ENCODE measurements around the gene ERICH3. TPM values are rescaled to one million over a fixed set of nuclear protein-coding genes. Genes with fewer than 3 reads are reported as not detected.

ERICH3 gene
- total RNA-seq, 1 donor from 2014 or later = 0.11 TPM

DNA sequence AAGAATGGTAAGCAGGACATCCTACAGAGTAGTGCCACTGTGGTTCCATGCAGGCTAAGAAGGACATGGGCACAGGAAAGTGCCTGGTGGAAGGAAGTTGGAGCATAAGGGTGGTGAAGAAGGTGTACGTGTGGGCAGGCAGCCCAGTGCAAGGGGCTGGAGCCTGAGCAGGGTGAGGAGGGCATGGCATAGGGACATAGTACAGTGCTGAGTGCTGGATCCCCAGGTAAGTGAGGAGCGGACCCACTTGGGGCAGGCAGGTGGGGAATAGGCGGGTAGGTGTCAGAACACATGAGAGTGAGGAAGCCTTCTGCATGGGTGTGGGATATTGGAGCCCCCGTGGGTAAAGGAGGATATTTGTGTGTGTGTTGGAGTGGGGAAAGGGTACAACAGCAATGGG is 145.5 kb downstream of the ERICH3 start:
- no peak for DNase-seq (ENCODE audit: low spot score)
- intact Hi-C loops (cut with DNase I) = no loop called here

DNA sequence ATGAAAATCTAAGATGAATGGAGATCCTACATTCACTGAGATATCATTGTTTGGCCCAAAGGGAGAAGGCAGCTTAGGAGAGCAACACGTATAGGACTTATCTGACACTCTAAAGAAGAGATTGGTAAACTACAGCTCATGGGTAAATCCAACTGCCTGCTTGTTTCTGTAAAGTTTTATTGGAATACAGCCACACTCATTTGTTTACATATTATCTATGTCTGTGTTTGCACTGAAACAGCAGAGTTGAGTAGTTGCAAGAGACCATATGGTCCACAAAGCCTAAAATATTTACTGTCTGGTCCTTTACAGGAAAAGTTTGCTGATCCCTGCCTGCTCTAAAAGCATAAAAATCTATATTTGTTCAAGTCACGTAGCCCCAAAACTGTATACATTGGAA is 146.9 kb downstream of the ERICH3 start:
- intact Hi-C loops (cut with DNase I) = no loop called here
- no peak for DNase-seq (ENCODE audit: low spot score)

DNA sequence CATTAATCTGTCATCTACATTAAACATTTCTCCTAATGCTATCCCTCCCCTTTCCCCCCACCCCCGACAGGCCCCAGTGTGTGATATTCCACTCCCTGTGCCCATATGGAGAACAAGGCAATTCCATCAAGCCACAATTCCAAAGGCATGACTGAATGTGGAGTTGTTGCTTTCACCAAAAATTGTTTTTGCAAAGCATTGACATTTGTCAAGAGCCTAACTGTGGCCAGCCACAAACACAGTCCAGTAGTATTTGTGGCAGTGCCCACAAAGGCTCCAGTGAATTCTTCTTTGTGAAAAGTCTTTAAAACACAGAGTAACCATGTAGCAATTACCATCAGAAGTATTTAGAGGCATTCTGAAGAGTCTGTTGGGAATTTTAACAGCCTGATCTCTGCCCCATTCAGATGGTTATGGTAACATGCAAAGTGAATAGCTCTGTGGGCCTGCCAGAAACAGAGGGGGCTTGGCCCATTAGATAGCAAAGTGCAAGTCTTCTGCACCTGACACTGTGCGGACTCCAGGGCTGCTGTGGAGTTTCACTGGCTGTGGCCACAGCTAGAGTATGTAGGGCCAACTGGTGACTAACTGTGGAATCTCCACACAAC is 149.6 kb downstream of the ERICH3 start:
- intact Hi-C loops (cut with DNase I) = no loop called here
- DNase-seq (ENCODE audit: low spot score) = no peak

DNA sequence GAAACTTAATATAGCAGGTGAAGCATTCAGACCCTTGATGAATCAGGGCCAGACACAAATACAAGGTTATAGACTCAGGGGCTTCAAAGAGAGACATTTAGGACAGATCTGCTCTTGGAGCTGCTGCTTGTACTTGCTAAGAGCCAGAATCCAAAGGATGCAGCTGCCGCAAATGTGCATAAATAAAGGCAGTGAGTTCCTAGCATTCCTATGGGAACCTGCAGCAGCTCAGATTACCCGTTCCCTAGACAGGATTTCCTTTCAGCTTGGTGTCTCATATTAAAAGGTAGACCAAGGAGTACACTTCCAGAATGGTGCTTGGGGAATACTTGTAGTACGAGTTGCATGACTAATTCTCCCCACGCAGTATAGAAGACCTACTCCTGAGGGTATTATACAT is 151.4 kb downstream of the ERICH3 start:
- DNase-seq (ENCODE audit: low spot score) = no peak
- intact Hi-C loops (cut with DNase I) = no loop called here

Other genes with a start within 250 kb of the ERICH3 start
- gene LRRC53, start 161.2 kb downstream of the ERICH3 start, total RNA-seq = not detected
- 31.0 TPM for gene CRYZ, start 59.3 kb upstream of the ERICH3 start, total RNA-seq
- gene TYW3, start 59.4 kb upstream of the ERICH3 start, total RNA-seq = 24.4 TPM

Measured in cardiac septum (tissue), 1 donor.